H1 (cell line): ENCODE data around the gene RPGR. TPM values are rescaled to one million over a fixed set of nuclear protein-coding genes. Genes with fewer than 3 reads are reported as not detected.

Experiments
- CTCF ChIA-PET: fragments of 300-600 bp; sonication (Branson Sonifier 250); formaldehyde crosslinking; loops from one replicate; lab custom pipeline; 2021; ENCODE audit not compliant: partially characterized antibody; lab: Charles Lee
- POLR2A ChIA-PET: fragments of 300-600 bp; sonication (Branson Sonifier 250); formaldehyde crosslinking; loops from one replicate; lab custom pipeline; 2021; ENCODE audit warnings: inconsistent platforms; ENCODE audit not compliant: partially characterized antibody; lab: Charles Lee
- DNase-seq, 2 experiments: peaks; one replicate each; pipeline versions ENCODE4 v3.0.0 to v3.0.0-alpha.2; 2010 to 2022; ENCODE audit warnings: low spot score in 2 of 2, low read depth in 1 of 2, mixed read lengths in 1 of 2
- FAIRE-seq: peaks from 2 replicates; lab custom pipeline; 2011; peaks lifted over from hg19 to GRCh38; lab: Jason Lieb, UNC
- H2AFZ ChIP-seq: 2 replicates; pipeline ENCODE4 v1.8.1; 2012; ENCODE audit warnings: low read length, inconsistent platforms
- H2AK5ac ChIP-seq: 2 replicates; pipeline ENCODE4 v1.6.1; 2013; ENCODE audit warnings: low read depth, low read length
- H2BK120ac ChIP-seq: replicated peaks from 2 replicates; pipeline ENCODE3; 2013; ENCODE audit warnings: low read depth, low read length, inconsistent platforms
- H2BK12ac ChIP-seq: 2 replicates; pipeline ENCODE4 v1.6.1; 2013; ENCODE audit warnings: low read depth, low read length
- H2BK15ac ChIP-seq: 2 replicates; pipeline ENCODE4 v1.6.1; 2013; ENCODE audit warnings: low read length
- H2BK20ac ChIP-seq: 2 replicates; pipeline ENCODE4 v1.6.1; 2013; ENCODE audit warnings: low read length
- H2BK5ac ChIP-seq: 2 replicates; pipeline ENCODE4 v1.6.1; 2013; ENCODE audit warnings: low read depth, low read length
- H3K14ac ChIP-seq: 2 replicates; pipeline ENCODE4 v1.6.1; 2013; ENCODE audit warnings: inconsistent platforms; ENCODE audit not compliant: insufficient read length
- H3K18ac ChIP-seq: 2 replicates; pipeline ENCODE4 v1.6.1; 2013; ENCODE audit warnings: low read length; ENCODE audit errors: extremely low read depth
- H3K23ac ChIP-seq: 2 replicates; pipeline ENCODE4 v1.6.1; 2013; ENCODE audit warnings: inconsistent platforms; ENCODE audit not compliant: insufficient read length
- H3K23me2 ChIP-seq: 2 replicates; pipeline ENCODE4 v1.6.1; 2013; ENCODE audit warnings: low read depth, low read length
- H3K27ac ChIP-seq: 2 replicates; pipeline ENCODE4 v1.6.1; 2011; ENCODE audit warnings: low read depth, low read length, inconsistent platforms
- H3K27me3 ChIP-seq, 4 experiments: replicated peaks in 1 of 4; 1 replicate in 1 of 4; 2 replicates in 3 of 4; pipeline versions ENCODE4 v1.6.1 to v1.8.1; 2011 to 2013; ENCODE audit warnings: low read length in 3 of 4, mild to moderate bottlenecking in 3 of 4, inconsistent platforms in 2 of 4, mixed read lengths in 2 of 4, moderate library complexity in 1 of 4; ENCODE audit not compliant: control insufficient read depth in 3 of 4, insufficient read depth in 3 of 4; ENCODE audit errors: extremely low read depth in 1 of 4
- H3K36me3 ChIP-seq, 4 experiments: 2 replicates each; pipeline versions ENCODE4 v1.6.1 to v1.8.1; 2011 to 2013; ENCODE audit warnings: mild to moderate bottlenecking in 4 of 4, low read length in 3 of 4, moderate library complexity in 2 of 4, control low read depth in 1 of 4, inconsistent platforms in 1 of 4; ENCODE audit not compliant: insufficient read depth in 4 of 4, control insufficient read depth in 2 of 4
- H3K4ac ChIP-seq: replicated peaks from 2 replicates; pipeline ENCODE3; 2013; ENCODE audit warnings: low read length, low read depth, mixed read lengths, inconsistent platforms; ENCODE audit not compliant: insufficient read length
- H3K4me1 ChIP-seq, 4 experiments: replicated peaks in 1 of 4; 1 replicate in 1 of 4; 2 replicates in 3 of 4; pipeline versions ENCODE4 v1.6.1 to v1.8.1; 2011 to 2013; ENCODE audit warnings: low read length in 3 of 4, inconsistent platforms in 2 of 4, mixed read lengths in 1 of 4; ENCODE audit not compliant: insufficient read depth in 4 of 4, control insufficient read depth in 3 of 4
- H3K4me2 ChIP-seq, 2 experiments: 2 replicates each; pipeline versions ENCODE4 v1.6.1 to v1.8.1; 2011 to 2013; ENCODE audit warnings: low read depth in 2 of 2, low read length in 2 of 2, control low read depth in 1 of 2, inconsistent platforms in 1 of 2, mild to moderate bottlenecking in 1 of 2; ENCODE audit not compliant: insufficient read depth in 1 of 2
- H3K4me3 ChIP-seq, 4 experiments: fragments of 200-600, 300-600 bp in 1 of 4; sonication (generic), shearing (Covaris generic), sonication (Bioruptor Twin) in 1 of 4; 2 replicates each; pipeline versions ENCODE4 v1.5.1 to v1.8.1; 2011 to 2016; ENCODE audit warnings: low read length in 4 of 4, low read depth in 3 of 4, control low read depth in 2 of 4, inconsistent platforms in 2 of 4, mild to moderate bottlenecking in 2 of 4, mixed read lengths in 1 of 4, moderate library complexity in 1 of 4; ENCODE audit not compliant: insufficient read depth in 2 of 4; ENCODE audit errors: extremely low read depth in 1 of 4
- H3K56ac ChIP-seq: replicated peaks from 2 replicates; pipeline ENCODE3; 2013; ENCODE audit warnings: low read depth, mild to moderate bottlenecking, mixed read lengths, low read length, inconsistent platforms; ENCODE audit not compliant: insufficient read length
- H3K79me1 ChIP-seq: 2 replicates; pipeline ENCODE4 v1.6.1; 2013; ENCODE audit warnings: low read depth, low read length, control low read depth
- H3K79me2 ChIP-seq, 2 experiments: 2 replicates each; pipeline versions ENCODE4 v1.6.1 to v1.8.1; 2012 to 2013; ENCODE audit warnings: low read length in 2 of 2, mild to moderate bottlenecking in 2 of 2, inconsistent platforms in 1 of 2; ENCODE audit not compliant: insufficient read depth in 2 of 2, control insufficient read depth in 1 of 2
- H3K9ac ChIP-seq, 4 experiments: replicated peaks in 1 of 4; 1 replicate in 1 of 4; 2 replicates in 3 of 4; pipeline versions ENCODE4 v1.6.1 to v1.8.1; 2011 to 2013; ENCODE audit warnings: low read depth in 3 of 4, low read length in 3 of 4, control low read depth in 2 of 4, mild to moderate bottlenecking in 2 of 4, moderate library complexity in 2 of 4, inconsistent platforms in 1 of 4; ENCODE audit errors: extremely low read depth in 1 of 4
- H3K9me3 ChIP-seq, 2 experiments: 2 replicates each; pipeline versions ENCODE4 v1.6.1 to v1.8.1; 2012 to 2013; ENCODE audit warnings: mild to moderate bottlenecking in 2 of 2, moderate library complexity in 2 of 2, control low read depth in 1 of 2, inconsistent platforms in 1 of 2, low read depth in 1 of 2, low read length in 1 of 2, mixed read lengths in 1 of 2; ENCODE audit not compliant: insufficient read depth in 2 of 2
- H4K20me1 ChIP-seq, 2 experiments: replicated peaks in 1 of 2; 2 replicates each; pipeline versions ENCODE3 to v1.8.1; 2011 to 2013; ENCODE audit warnings: inconsistent platforms in 2 of 2, low read length in 2 of 2, mild to moderate bottlenecking in 1 of 2; ENCODE audit not compliant: insufficient read depth in 2 of 2, control insufficient read depth in 1 of 2
- H4K5ac ChIP-seq: 2 replicates; pipeline ENCODE4 v1.6.1; 2013; ENCODE audit warnings: low read length, low read depth, mixed read lengths, inconsistent platforms; ENCODE audit not compliant: insufficient read length
- H4K8ac ChIP-seq: 2 replicates; pipeline ENCODE4 v1.8.0; 2013; ENCODE audit warnings: mild to moderate bottlenecking, moderate library complexity, low read length, inconsistent platforms; ENCODE audit not compliant: insufficient read depth; ENCODE audit errors: extremely low read depth
- H4K91ac ChIP-seq: replicated peaks from 2 replicates; pipeline ENCODE3; 2013; ENCODE audit warnings: low read length, mixed read lengths, inconsistent platforms; ENCODE audit not compliant: insufficient read length
- CBX5 ChIP-seq: fragments of 300-800, 300-1000 bp; sonication (generic); IDR thresholded peaks from 2 replicates; pipeline ENCODE4 v1.7.1; 2016; ENCODE audit warnings: antibody characterized with exemption, low read length, low read depth
- JUND ChIP-seq: IDR thresholded peaks from 2 replicates; pipeline ENCODE4 v1.6.1; 2011; ENCODE audit warnings: mild to moderate bottlenecking, improper control_type of control experiment, low read length
- KDM4A ChIP-seq: IDR thresholded peaks from one replicate; pipeline ENCODE4 v1.7.1; 2012; ENCODE audit warnings: low read depth, mild to moderate bottlenecking, moderate library complexity, low read length, inconsistent platforms; ENCODE audit not compliant: severe bottlenecking
- MAFK ChIP-seq: IDR thresholded peaks from 2 replicates; pipeline ENCODE4 v1.6.1; 2012; ENCODE audit warnings: low read depth, mild to moderate bottlenecking, improper control_type of control experiment, low read length
- WGBS, 2 experiments: shearing (Covaris generic) in 1 of 2; methylation state at CpG; one replicate each; pipeline versions ENCODE4 v1.1.6 to v1.1.7; 2013 to 2015; ENCODE audit warnings: low lambda C conversion rate in 2 of 2, mixed read lengths in 2 of 2, inconsistent platforms in 1 of 2, low coverage in 1 of 2, missing lambda C conversion rate in 1 of 2; ENCODE audit not compliant: insufficient replicate concordance in 2 of 2, insufficient coverage in 1 of 2, insufficient read length in 1 of 2; ENCODE audit errors: extremely low coverage in 1 of 2, missing lambda C conversion rate in 1 of 2; 5-methylcytosine and 5-hydroxymethylcytosine counted together
- polyA plus RNA-seq, 7 experiments: library from polyadenylated mRNA; depleted of rRNA in 3 of 7; stranded (reverse) in 5 of 7; unstranded in 2 of 7; fragments of >200 nt in 5 of 7; fragments of 200-250 nt in 2 of 7; gene quantifications; 1 replicate in 5 of 7; 2 replicates in 1 of 7; 4 replicates in 1 of 7; pipeline versions ENCODE4 v1.2.1 to v1.2.3, GENCODE V29; 2011 to 2013; ENCODE audit warnings: missing spikeins in 2 of 7, mixed read lengths in 2 of 7
- total RNA-seq: library from RNA; stranded (reverse); fragmentation: NEBNext Ultra II Directional; extraction: Animal tissue kit (Norgen Biotek cat#: 25700); gene quantifications from 2 replicates; pipeline ENCODE4 v1.2.1, GENCODE V29; 2021

Gene RPGR
- total and polyA plus RNA-seq, 2 of the 8 experiments (the other 6 are each of a cell fraction or from before 2014, with no cell fraction given) = 1.6 to 10.0 TPM

GRCh38 chrX:38346150-38346549, 18.8 kb upstream of the RPGR start:
- H2BK15ac ChIP-seq = no peak overlapping the region
- H2BK5ac ChIP-seq = no peak overlapping the region
- H2BK120ac ChIP-seq = no peak overlapping the region
- 88% methylated on average over 5 of the region's 5 CpGs; no CpG with 5 or more reads in 1 of the 2 experiments for WGBS, 2 experiments
- no peak for TF ChIP-seq CBX5
- no peak for TF ChIP-seq JUND
- no peak for TF ChIP-seq KDM4A
- 0 out of 2 replicates have a peak, but pooled peaks have one; percentile 3 for TF ChIP-seq MAFK
- no peak overlapping the region for H3K9ac ChIP-seq
- no peak overlapping the region for H4K8ac ChIP-seq
- H2BK12ac ChIP-seq = no peak overlapping the region
- H3K79me2 ChIP-seq = no peaks in the 10 kb centered on the region
- FAIRE-seq (no peak), DNase-seq (no peak)
- H4K5ac ChIP-seq = no peak overlapping the region
- CTCF ChIA-PET = interaction anchor here (0.7 kb wide), 1 partner anchor 205 kb away, joined by 3 read pairs; no protein-coding TSS in a partner anchor
- H2BK20ac ChIP-seq = no peak overlapping the region
- no peak overlapping the region for H3K27ac ChIP-seq
- no peak overlapping the region for H3K4ac ChIP-seq
- H3K79me1 ChIP-seq = no peaks in the 10 kb centered on the region
- H3K18ac ChIP-seq = no peak overlapping the region
- H3K9me3 ChIP-seq = no peaks in the 10 kb centered on the region
- no peak overlapping the region for H3K4me3 ChIP-seq
- no peaks in the 10 kb centered on the region for H3K36me3 ChIP-seq
- no peak overlapping the region for H3K23ac ChIP-seq
- H2AFZ ChIP-seq = no peak overlapping the region
- H4K91ac ChIP-seq = no peak overlapping the region
- H3K56ac ChIP-seq = no peak overlapping the region
- no peaks in the 10 kb centered on the region for H3K23me2 ChIP-seq
- no peaks in the 10 kb centered on the region for H3K4me1 ChIP-seq
- no peak overlapping the region for H3K4me2 ChIP-seq
- no peak overlapping the region for H3K14ac ChIP-seq
- POLR2A ChIA-PET = no interaction called here
- no peaks in the 10 kb centered on the region for H4K20me1 ChIP-seq
- no peak overlapping the region for H2AK5ac ChIP-seq
- no peaks in the 10 kb centered on the region for H3K27me3 ChIP-seq
